ENCODE measurements around the gene HTT.
A peak's percentile ranks its signal among the peaks of the same experiment; 100 is the strongest.

The HTT gene

GRCh38 chr4:3118312-3118711, 43.8 kb downstream of the HTT start:
- H3K9me3 ChIP-seq (ENCODE audit: low read depth, low read length) = peaks cover 5% of the 10 kb centered on the region; the same call in 1 of the 2 replicates
- H3K27ac ChIP-seq = peak overlapping the region; percentile 52; the same call in 1 of the 2 replicates
- H3K4me3 ChIP-seq = no peak overlapping the region
- no peak for TF ChIP-seq EZH2 (IDR thresholded peaks at IDR 0.05)
- TF ChIP-seq POLR2AphosphoS5 (IDR thresholded peaks at IDR 0.05; ENCODE audit: borderline replicate concordance, low read depth, low read length) = no peak
- no peak for TF ChIP-seq FOXP2 (optimal IDR thresholded peaks at IDR 0.05; ENCODE audit: control extremely low read depth, extremely low read length, insufficient read depth)
- peak overlapping the region; percentile 39 for H3K9ac ChIP-seq (ENCODE audit: insufficient read length)
- no peak for DNase-seq (ENCODE audit: low read depth, low spot score)
- H3K36me3 ChIP-seq (ENCODE audit: insufficient read depth, low read length) = peaks cover 68% of the 10 kb centered on the region

GRCh38 chr4:3119464-3119863, 45.0 kb downstream of the HTT start:
- Histone ChIP-seq H3K36me3 (ENCODE audit: insufficient read depth, low read length) (peaks cover 60% of the 10 kb centered on the region), H3K4me3 (no peak overlapping the region), H3K9ac (ENCODE audit: insufficient read length) (no peak overlapping the region), H3K27ac (peak overlapping the region; percentile 52; the same call in 1 of the 2 replicates), H3K9me3 (ENCODE audit: low read depth, low read length) (peaks cover 5% of the 10 kb centered on the region; the same call in 1 of the 2 replicates)
- no peak for DNase-seq (ENCODE audit: low read depth, low spot score)
- TF ChIP-seq EZH2 (IDR thresholded peaks at IDR 0.05) = no peak
- no peak for TF ChIP-seq POLR2AphosphoS5 (IDR thresholded peaks at IDR 0.05; ENCODE audit: borderline replicate concordance, low read depth, low read length)
- no peak for TF ChIP-seq FOXP2 (optimal IDR thresholded peaks at IDR 0.05; ENCODE audit: control extremely low read depth, extremely low read length, insufficient read depth)

GRCh38 chr4:3121110-3121509, 46.6 kb downstream of the HTT start:
- Histone ChIP-seq H3K4me3 (no peak overlapping the region), H3K9ac (ENCODE audit: insufficient read length) (no peak overlapping the region), H3K36me3 (ENCODE audit: insufficient read depth, low read length) (peaks cover 51% of the 10 kb centered on the region), H3K9me3 (ENCODE audit: low read depth, low read length) (peaks cover 5% of the 10 kb centered on the region; the same call in 1 of the 2 replicates), H3K27ac (peak overlapping the region; percentile 99)
- DNase-seq (ENCODE audit: low read depth, low spot score) = no peak
- TF ChIP-seq EZH2 (IDR thresholded peaks at IDR 0.05) (no peak), FOXP2 (optimal IDR thresholded peaks at IDR 0.05; ENCODE audit: control extremely low read depth, extremely low read length, insufficient read depth) (no peak), POLR2AphosphoS5 (IDR thresholded peaks at IDR 0.05; ENCODE audit: borderline replicate concordance, low read depth, low read length) (no peak)

GRCh38 chr4:3121596-3121995, 47.1 kb downstream of the HTT start:
- peak overlapping the region; percentile 64 for H3K9ac ChIP-seq (ENCODE audit: insufficient read length)
- TF ChIP-seq POLR2AphosphoS5 (IDR thresholded peaks at IDR 0.05; ENCODE audit: borderline replicate concordance, low read depth, low read length) (no peak), FOXP2 (optimal IDR thresholded peaks at IDR 0.05; ENCODE audit: control extremely low read depth, extremely low read length, insufficient read depth) (no peak), EZH2 (IDR thresholded peaks at IDR 0.05) (no peak)
- peaks cover 50% of the 10 kb centered on the region for H3K36me3 ChIP-seq (ENCODE audit: insufficient read depth, low read length)
- H3K9me3 ChIP-seq (ENCODE audit: low read depth, low read length) = peaks cover 5% of the 10 kb centered on the region; the same call in 1 of the 2 replicates
- peak overlapping the region; percentile 99 for H3K27ac ChIP-seq
- no peak for DNase-seq (ENCODE audit: low read depth, low spot score)
- peak overlapping the region; percentile 64 for H3K4me3 ChIP-seq

- Histone ChIP-seq H3K36me3 (ENCODE audit: insufficient read depth, low read length) (peaks cover 50% of the 10 kb centered on the region), H3K9me3 (ENCODE audit: low read depth, low read length) (peaks cover 5% of the 10 kb centered on the region; the same call in 1 of the 2 replicates), H3K27ac (peak overlapping the region; percentile 99), H3K4me3 (peak overlapping the region; percentile 64), H3K9ac (ENCODE audit: insufficient read length) (peak overlapping the region; percentile 64)
- peak; percentile 74 for TF ChIP-seq POLR2AphosphoS5 (IDR thresholded peaks at IDR 0.05; ENCODE audit: borderline replicate concordance, low read depth, low read length)
- no peak for TF ChIP-seq EZH2 (IDR thresholded peaks at IDR 0.05)
- peak; percentile 92 for TF ChIP-seq FOXP2 (optimal IDR thresholded peaks at IDR 0.05; ENCODE audit: control extremely low read depth, extremely low read length, insufficient read depth)
- peak; percentile 99 for DNase-seq (ENCODE audit: low read depth, low spot score)
These were observed 47.6 kb downstream of the HTT start for GRCh38 chr4:3122081-3122563.

GRCh38 chr4:3123181-3123671, 48.7 kb downstream of the HTT start:
- peak overlapping the region; percentile 99 for H3K27ac ChIP-seq
- H3K4me3 ChIP-seq = peak overlapping the region; percentile 64
- H3K9ac ChIP-seq (ENCODE audit: insufficient read length) = peak overlapping the region; percentile 65
- peaks cover 53% of the 10 kb centered on the region for H3K36me3 ChIP-seq (ENCODE audit: insufficient read depth, low read length)
- no peak for DNase-seq (ENCODE audit: low read depth, low spot score)
- peaks cover 5% of the 10 kb centered on the region; the same call in 1 of the 2 replicates for H3K9me3 ChIP-seq (ENCODE audit: low read depth, low read length)
- TF ChIP-seq FOXP2 (optimal IDR thresholded peaks at IDR 0.05; ENCODE audit: control extremely low read depth, extremely low read length, insufficient read depth) (no peak), POLR2AphosphoS5 (IDR thresholded peaks at IDR 0.05; ENCODE audit: borderline replicate concordance, low read depth, low read length) (no peak), EZH2 (IDR thresholded peaks at IDR 0.05) (no peak)

- peaks cover 55% of the 10 kb centered on the region for H3K36me3 ChIP-seq (ENCODE audit: insufficient read depth, low read length)
- H3K9me3 ChIP-seq (ENCODE audit: low read depth, low read length) = peaks cover 5% of the 10 kb centered on the region; the same call in 1 of the 2 replicates
- TF ChIP-seq POLR2AphosphoS5 (IDR thresholded peaks at IDR 0.05; ENCODE audit: borderline replicate concordance, low read depth, low read length) = no peak
- TF ChIP-seq FOXP2 (optimal IDR thresholded peaks at IDR 0.05; ENCODE audit: control extremely low read depth, extremely low read length, insufficient read depth) = no peak
- no peak for TF ChIP-seq EZH2 (IDR thresholded peaks at IDR 0.05)
- H3K27ac ChIP-seq = peak overlapping the region; percentile 99
- H3K9ac ChIP-seq (ENCODE audit: insufficient read length) = peak overlapping the region; percentile 65
- DNase-seq (ENCODE audit: low read depth, low spot score) = no peak
- peak overlapping the region; percentile 64 for H3K4me3 ChIP-seq
These were observed 49.7 kb downstream of the HTT start for GRCh38 chr4:3124070-3124767.

GRCh38 chr4:3127112-3127511, 52.6 kb downstream of the HTT start:
- H3K9me3 ChIP-seq (ENCODE audit: low read depth, low read length) = no peaks in the 10 kb centered on the region
- no peak for TF ChIP-seq FOXP2 (optimal IDR thresholded peaks at IDR 0.05; ENCODE audit: control extremely low read depth, extremely low read length, insufficient read depth)
- TF ChIP-seq POLR2AphosphoS5 (IDR thresholded peaks at IDR 0.05; ENCODE audit: borderline replicate concordance, low read depth, low read length) = no peak
- TF ChIP-seq EZH2 (IDR thresholded peaks at IDR 0.05) = no peak
- no peak for DNase-seq (ENCODE audit: low read depth, low spot score)
- H3K27ac ChIP-seq = no peak overlapping the region
- H3K9ac ChIP-seq (ENCODE audit: insufficient read length) = no peak overlapping the region
- H3K36me3 ChIP-seq (ENCODE audit: insufficient read depth, low read length) = peaks cover 63% of the 10 kb centered on the region
- no peak overlapping the region for H3K4me3 ChIP-seq
